ENCODE measurements around the gene DOK3.
"Not testable (repeated sequence)": the region's sequence is repeated elsewhere in the genome, so short reads cannot be mapped to it uniquely, and the experiment has no call there.

DOK3 gene

DNA sequence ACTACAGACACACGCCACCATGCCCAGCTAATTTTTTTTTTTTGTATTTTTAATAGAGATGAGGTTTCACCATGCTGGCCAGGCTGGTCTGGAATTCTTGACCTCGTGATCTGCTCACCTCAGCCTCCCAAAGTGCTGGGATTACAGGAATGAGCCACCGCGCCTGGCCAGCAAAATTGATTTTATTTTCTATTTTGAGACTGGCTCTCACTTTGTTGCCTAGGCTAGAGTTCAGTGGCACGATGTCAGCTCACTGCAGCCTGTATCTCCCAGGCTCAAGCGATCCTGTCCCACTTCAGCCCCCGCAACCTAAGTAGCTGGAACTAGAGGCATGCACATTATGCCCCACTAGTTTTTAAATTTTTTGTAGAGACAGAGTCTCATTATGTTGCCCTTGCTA is 24.8 kb upstream of the DOK3 start:
- DNase-seq (ENCODE audit: low spot score): not testable (repeated sequence)

- DNase-seq (ENCODE audit: low spot score): no peak
Observed at GRCh38 chr5:177531209-177531940, 21.7 kb upstream of the DOK3 start.

DNA sequence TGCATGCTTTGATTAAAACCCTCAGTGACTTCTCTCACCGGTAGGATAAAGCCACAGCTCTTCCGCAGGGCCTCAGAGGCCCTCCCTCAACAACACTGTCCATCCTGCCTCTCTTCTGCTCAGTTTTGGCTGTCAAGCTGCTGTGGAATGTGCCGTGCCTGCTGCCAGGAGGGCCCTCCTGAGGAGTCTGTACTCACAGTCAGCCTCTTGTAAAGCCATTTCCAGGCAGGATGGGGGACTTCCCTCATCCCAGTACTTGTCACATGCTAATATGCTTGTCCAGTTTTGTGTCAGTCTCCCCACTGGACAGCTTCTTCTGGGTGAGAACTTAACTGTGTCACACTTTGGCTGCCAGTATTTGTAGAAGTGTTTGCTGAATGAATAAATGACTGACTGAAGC is 21.0 kb upstream of the DOK3 start:
- DNase-seq (ENCODE audit: low spot score): no peak

DNA sequence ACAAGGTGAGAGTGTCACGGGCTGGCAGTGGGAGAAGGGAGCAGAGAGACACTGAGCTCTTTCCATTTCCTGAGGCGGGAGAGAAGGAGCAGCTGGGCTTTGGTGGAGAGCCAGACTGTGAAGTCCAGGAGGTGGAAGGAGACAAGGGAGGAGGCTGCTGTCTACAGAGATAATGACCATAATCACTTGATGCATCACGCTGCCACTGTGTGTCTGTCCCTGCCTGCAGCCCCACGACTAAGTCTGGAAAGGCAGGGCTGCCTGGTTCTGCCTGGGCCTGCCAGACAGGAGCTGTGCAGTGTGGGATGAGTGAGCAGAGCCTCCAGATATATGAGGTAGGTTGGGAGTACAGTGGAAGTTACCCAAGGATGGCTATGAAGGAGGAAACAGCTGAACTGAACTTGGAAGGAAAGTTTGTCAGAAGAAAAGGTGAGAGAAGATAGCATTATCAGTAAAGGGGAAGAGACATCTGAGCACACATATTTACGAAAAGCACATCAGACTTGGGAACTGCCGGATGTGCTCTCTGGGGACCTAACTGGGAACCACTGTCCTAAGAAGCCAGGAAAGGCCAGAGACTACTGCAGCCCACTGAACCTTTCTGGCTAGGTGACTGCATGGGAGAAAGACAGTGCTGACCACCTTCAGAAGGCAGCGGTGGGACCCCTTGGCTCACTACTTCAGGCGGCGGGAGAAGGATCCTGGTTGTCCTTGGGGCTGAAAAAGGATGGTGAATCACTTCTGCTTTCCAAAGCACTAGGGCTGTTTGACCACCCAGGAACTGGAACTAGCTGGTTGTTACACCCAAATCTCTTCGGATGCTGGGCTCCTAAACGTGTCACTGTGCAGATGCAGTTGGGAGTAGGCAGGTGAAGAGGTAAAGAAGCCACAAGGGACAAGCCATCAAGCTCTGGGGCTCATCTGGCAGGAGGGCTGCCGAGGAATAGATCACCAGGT is 19.9 kb upstream of the DOK3 start:
- DNase-seq (ENCODE audit: low spot score): no peak

DNA sequence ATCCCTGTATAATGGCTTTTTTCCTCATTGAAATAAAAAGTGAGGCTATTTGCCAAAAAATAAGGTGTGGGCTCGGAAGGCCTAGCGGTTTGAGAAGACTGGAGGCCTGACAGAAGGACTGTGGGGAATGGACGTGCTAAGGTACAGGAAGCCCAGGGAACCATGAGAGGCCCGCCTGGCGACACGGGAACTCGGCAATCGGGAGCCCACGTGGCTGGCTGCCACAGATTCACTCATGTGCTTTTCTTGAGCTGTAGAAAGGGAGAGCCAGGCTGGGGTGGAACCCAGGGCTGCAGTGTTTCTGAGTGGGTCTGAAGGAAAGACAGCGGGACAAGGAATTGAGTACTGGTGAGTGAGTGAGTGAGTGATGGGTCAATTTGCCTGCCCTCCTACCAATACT is 19.0 kb upstream of the DOK3 start:
- no peak for DNase-seq (ENCODE audit: low spot score)

GRCh38 chr5:177527595-177527994 is 18.0 kb upstream of the DOK3 start:
- DNase-seq (ENCODE audit: low spot score): no peak

DNA sequence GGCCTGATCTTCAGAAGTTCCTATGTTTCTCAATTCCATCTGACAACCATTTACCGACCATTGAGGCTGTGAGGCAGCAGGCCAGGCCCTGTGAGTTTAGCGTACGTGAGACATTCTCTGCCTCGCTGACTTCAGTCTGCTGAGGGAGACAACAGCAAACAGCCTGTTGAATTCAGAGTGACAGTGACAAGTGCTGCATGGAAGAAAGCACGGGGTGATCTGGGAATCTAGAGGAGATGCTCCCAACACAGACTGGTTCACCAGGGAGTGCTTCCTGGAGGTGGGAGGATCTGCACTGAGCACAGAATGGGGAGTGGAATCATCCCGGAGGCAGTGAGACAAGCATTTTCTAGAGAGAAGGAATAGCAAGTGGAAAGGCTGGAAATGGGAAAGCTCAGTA is 17.2 kb upstream of the DOK3 start:
- DNase-seq (ENCODE audit: low spot score): no peak

- no peak for DNase-seq (ENCODE audit: low spot score)
Observed at GRCh38 chr5:177526191-177526590, 16.6 kb upstream of the DOK3 start.

DNA sequence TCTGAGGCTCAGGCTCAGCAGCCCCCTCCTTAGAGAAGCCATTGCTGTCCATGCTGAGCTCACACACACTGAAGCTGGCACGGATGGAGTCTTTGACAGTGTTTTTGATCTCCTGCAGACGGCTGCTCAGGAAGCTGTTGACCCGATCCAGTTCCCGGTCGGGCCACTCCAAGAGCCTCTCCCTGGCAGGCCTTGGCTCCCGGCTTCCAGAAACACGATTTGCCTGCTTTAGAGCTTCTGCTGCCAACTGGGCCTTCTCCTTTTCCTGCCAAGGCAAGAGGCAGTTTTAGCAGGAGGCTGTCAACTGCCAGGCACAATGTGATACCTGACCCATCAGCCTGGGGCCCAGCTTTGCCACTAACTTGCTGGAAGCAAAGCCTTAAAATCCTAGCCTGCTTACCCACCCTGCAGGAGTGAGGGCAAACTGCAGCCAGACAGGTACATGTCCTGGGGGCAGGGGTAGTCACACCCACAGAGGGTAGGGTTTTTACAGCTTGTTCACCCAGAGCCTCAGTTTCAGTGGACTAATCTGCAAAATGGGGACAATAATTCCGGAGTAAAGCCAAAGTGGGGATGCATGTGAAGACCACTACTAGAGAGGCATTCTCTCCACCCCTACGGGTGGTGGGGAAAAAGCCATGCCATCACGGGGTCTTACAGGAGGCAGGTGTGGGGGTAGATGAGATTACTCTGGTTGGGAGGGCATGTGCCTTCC is 15.5 kb upstream of the DOK3 start:
- DNase-seq (ENCODE audit: low spot score): no peak

GRCh38 chr5:177524539-177524900 is 14.9 kb upstream of the DOK3 start:
- no peak for DNase-seq (ENCODE audit: low spot score)

GRCh38 chr5:177523711-177524538 is 14.3 kb upstream of the DOK3 start:
- DNase-seq (ENCODE audit: low spot score): no peak

- no peak for DNase-seq (ENCODE audit: low spot score)
Observed at GRCh38 chr5:177520916-177521513, 11.4 kb upstream of the DOK3 start.

DNA sequence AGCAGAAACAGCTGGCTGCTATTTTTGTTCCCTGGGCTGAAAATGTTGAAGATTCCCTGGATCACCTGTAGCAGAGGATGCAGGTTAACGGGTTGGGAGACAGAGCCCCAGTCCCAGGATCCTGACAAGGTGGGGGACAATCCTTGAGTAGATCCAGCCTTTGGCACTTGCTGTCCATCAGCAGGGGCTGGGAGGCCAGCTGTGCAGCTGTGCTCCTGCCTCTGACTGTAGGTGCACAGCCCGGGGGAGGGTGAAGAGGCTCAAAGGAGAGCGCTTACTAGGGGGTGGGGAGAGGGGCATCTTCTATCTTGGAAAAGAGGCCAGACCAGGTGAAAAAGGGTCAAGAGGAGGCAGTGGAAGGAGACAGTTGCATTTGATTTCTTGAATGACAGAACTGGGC is 10.6 kb upstream of the DOK3 start:
- DNase-seq (ENCODE audit: low spot score): no peak

- DNase-seq (ENCODE audit: low spot score): no peak
Observed at GRCh38 chr5:177519463-177520235, 10.0 kb upstream of the DOK3 start.

DNA sequence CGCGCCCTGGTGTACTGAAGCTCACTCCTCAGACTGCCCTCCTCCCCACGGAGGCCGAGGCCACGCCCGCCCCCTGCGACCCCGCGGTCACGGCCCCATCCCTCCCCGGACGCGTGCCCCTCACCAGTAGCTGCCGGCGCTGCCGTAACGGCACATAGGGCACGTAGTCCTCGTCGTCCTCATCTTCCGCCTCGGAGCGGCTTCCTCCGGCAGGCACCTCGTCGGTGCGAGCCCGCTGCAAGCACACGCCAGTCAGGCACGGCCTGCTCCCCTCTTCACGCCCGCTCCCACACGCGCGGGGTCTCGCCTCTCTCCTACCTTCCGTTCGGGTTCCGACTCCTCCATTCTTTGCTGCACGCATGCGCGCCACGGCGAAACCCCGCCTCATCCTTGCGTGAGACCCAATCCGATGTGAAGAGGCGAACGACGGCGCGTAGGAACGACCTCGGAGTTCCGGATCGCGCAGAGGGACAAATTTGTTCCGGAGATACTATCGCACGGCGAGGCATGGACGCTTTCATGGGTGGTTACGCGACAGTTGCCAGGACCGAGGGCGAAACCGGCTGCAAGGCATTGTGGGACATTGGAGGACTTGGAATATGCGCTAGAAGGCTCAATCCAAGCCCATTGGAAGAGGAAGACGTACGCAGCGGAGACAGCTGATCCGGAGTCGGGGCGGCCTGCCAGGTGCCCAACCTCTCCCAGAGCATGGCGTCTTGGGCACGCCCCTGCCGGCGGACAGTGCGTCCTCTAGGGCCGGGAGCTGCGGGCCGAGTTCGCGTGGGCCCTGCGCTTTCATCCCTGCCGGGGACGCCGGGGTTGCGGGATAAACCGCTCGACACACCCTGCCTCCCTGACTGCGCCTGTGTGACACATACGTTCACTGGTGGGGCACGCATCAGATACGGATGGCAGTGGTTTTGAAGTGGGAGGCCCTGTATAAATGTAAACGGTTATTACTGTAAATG is 7.3 kb upstream of the DOK3 start, which contains the start of gene DDX41:
Gene DDX41, minus strand, starts transcription at position 361 of the 968 bp plus-strand sequence. Its CDS starts 16 bp downstream, at position 345.
- peak; percentile 98 for DNase-seq (ENCODE audit: low spot score)

GRCh38 chr5:177515580-177515979 is 6.0 kb upstream of the DOK3 start:
- DNase-seq (ENCODE audit: low spot score): no peak

GRCh38 chr5:177514541-177514940 is 4.9 kb upstream of the DOK3 start:
- DNase-seq (ENCODE audit: low spot score): no peak

DNA sequence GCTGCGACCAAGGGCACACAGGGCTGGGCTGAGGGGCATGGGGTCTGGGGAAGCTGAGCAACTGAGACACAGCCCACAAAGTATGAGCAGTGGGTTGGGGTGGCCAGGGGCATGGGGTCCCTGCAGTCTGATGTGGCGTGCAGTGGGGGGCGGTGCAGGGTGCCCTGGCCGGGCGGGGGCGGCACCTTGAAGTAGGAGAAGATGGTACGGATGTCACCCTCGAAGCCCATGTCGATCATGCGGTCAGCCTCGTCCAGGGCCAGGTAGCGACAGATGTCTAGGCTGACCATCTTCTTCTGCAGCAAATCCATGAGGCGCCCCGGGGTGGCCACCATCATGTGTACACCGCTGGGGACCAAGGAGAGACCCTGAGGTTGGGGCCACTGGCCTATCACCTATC is 3.9 kb upstream of the DOK3 start:
- DNase-seq (ENCODE audit: low spot score): no peak

- no peak for DNase-seq (ENCODE audit: low spot score)
Observed at GRCh38 chr5:177512736-177513380, 3.2 kb upstream of the DOK3 start.

All from AG20443 (cell line).